CD4-positive, alpha-beta T cell treated with Interleukin-17A for 1 hour (primary cell): ENCODE results near the gene MECR.

ENCODE experiments used
- DNase-seq: peaks from one replicate; pipeline ENCODE4 v3.0.0-alpha.2; 2020

MECR gene

DNA sequence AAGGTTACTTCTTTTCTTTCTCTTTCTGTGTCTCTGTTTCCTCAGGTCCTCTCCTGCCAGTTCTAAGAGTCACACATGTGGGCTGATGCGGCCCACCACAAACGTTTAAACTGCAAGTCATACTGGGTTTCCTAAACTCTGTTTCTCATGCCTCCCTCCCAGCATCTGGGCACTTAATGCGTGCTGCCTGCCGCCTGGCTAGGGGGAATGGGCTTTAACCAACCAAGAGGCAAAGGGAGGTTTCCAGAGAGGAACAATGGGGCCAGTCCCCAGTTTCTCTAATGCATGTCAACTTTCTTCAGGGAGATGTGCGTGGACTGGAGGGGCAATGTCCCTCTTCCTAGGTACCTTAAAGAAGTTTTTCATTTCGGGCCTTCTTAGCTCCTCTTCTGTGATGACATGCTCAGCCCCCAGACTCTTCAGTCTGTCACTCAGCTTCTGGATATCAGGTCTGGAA lies 29.1 kb downstream of the MECR start:
- no peak for DNase-seq

GRCh38 chr1:29200906-29201594 lies 29.7 kb downstream of the MECR start:
- DNase-seq, result no peak

GRCh38 chr1:29197993-29198392 lies 32.7 kb downstream of the MECR start:
- no peak for DNase-seq

- DNase-seq, result peak; percentile 56
Observed at GRCh38 chr1:29197590-29197924, 33.2 kb downstream of the MECR start.

GRCh38 chr1:29196863-29197589 lies 33.7 kb downstream of the MECR start:
- no peak for DNase-seq

- no peak for DNase-seq
Observed at GRCh38 chr1:29195881-29196291, 34.8 kb downstream of the MECR start.

DNA sequence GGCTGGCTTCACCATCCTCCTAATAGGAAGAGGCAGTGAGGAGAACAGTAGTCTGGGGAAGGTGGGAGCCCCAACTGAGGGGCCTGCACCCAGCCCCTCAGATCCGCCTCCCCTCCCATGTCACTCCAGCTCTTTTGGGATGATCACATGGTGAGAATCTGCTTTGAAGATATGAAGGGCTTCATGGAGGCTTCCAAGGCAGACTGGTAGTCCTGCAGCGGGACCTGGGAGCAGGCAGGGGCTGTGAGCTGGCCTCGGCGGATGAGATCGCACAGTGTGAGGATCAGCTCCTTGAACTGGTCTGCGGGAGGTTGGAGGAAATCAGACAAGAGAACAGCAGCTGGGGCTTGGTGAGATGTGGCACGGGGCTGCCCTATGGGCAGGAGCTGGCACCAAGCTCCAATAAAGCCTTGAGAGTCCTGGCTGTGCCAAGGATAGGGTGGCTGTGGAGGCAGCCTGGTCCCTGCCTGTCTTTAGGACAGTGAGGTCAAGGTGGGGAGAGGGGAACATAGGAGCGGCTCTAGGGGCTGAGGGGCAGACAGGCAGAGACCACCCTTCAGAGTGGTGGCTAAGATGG lies 36.8 kb downstream of the MECR start:
- DNase-seq, result no peak

- DNase-seq, result no peak
Observed at GRCh38 chr1:29190718-29191117, 40.0 kb downstream of the MECR start.

GRCh38 chr1:29186707-29187106 lies 44.0 kb downstream of the MECR start:
- DNase-seq, result no peak

DNA sequence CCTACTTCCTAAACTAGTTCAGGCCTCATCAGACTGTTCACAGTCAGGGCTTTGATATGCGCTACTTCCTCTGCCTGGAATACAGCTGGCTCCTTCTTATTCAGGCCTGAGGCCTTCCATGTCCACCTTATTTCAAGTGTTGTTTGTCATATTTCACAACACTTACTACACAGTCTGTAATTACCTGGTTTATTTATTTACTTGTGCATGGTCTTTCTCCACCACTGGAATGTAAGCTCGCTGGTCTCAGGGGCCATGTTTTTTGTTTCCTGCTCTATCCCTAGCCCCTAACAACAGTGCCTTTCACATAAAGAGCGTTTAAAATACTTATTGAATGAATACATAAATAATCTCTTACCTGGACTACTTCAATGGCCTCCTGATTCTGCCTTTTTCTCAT lies 44.5 kb downstream of the MECR start:
- no peak for DNase-seq

- DNase-seq, result no peak
Observed at GRCh38 chr1:29183287-29183686, 47.4 kb downstream of the MECR start.

GRCh38 chr1:29181413-29182225 lies 49.1 kb downstream of the MECR start, which contains the start of gene SRSF4:
Gene SRSF4, minus strand, starts transcription at chr1:29181900. Its CDS starts 148 bp downstream, at chr1:29181752.
- peak; percentile 99 for DNase-seq

DNA sequence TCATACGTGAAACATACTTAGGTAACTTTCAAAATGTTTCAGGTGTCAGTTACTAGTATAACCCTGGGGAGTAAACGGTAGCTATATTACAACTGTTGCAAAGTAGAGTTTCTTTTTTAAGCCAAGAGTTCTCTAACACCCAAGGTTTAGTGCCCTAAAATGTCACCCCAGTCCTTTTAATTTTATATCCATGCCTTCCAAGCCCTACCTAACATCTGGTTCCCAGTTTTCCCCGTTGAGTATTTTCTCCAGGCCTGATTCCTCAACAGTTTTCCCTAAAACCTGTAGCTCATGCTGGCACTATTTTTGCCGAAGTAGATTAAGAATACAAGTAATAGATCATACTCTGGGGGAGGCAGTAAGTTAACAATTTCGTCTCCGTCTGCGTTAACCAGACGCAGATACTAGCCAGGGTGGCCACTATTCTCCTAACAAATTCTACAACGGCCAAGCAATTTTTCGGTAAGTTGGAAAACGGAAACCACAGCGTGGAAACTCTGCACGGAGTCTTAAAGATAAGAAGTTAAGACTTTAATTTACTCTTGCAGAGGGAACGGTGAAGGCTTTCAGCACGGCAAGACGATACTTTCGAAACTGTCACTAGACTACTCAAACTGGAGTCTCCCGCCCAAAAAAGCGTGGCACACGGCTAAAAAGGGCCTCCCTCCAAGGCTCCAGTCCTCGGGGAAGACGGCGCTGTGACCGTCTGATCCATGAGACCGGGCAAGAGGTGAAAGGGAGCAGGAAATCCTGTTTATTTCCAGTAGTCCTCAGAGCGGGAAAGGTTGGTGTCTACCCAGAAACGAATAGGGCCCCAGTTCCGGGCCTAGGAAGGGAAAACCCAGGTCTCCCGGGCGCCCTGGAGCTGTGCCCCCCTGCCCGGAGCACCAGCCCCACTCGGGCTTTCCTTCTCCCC lies 50.0 kb downstream of the MECR start:
- DNase-seq, result no peak

DNA sequence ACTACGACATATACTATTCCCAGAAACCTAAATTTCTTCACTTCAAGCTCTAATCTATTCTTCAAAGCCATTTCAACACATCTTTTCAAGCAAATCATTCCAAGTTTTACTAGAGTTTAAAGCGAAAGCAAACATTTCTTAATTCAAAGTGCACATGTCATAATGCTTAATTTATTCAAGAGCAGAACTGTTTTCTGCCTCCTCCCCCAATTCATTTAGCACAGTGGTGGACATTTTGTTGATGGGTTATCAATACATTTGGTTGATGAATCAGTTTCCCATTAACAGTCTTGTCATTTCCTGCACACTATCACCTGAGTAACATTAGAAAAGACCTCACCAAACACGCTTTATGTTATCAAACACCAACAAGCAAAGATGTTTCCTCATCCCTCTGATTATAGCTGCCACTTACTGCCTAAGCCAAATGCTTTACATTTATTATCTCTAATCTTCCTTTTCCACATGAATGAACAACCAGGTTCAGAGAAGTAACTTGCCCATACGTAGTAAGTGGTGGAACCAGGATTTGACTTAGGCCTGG lies 51.0 kb downstream of the MECR start:
- DNase-seq, result peak; percentile 36

- DNase-seq, result no peak
Observed at GRCh38 chr1:29177022-29177705, 53.6 kb downstream of the MECR start.

GRCh38 chr1:29176576-29176975 lies 54.2 kb downstream of the MECR start:
- no peak for DNase-seq

GRCh38 chr1:29172415-29172939 lies 58.3 kb downstream of the MECR start:
- DNase-seq, result no peak

DNA sequence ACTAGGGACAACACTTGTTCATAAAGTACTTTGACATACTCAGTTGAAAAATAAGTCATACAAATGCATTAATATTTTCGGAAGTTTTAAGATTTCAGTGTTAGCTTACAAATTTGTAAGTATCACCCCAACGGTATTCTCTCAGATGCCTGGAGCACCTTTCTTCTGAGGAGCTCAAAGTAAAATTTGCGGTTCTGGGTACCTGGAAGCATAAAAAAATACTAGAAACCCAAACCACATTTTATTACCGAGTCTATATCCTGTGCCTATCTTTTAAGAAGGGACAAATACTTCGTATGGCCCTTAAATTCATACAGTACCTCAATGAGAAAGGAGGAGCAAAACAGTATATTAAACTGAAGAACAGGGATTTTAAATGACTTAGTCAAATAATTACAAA lies 59.2 kb downstream of the MECR start:
- DNase-seq, result no peak

DNA sequence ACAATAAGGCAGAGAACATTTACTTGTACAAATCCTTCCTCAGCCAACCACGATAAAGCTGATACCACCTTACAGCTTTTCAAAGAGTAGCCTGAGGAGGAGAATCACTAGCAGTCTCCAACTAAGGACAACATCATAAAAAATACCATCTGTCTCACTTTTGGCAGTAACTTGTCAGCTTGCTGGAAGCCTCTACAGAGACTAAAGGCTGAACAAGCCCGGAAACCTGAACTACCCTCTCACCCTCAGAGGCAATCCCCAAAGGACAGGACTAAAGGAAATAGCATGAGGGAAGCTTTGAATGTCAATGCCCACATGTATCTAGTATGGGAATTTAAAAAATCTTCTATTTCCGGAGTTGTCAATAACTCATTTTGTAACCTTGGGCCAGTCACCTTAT lies 59.6 kb downstream of the MECR start:
- no peak for DNase-seq

GRCh38 chr1:29169976-29170375 lies 60.8 kb downstream of the MECR start:
- no peak for DNase-seq

DNA sequence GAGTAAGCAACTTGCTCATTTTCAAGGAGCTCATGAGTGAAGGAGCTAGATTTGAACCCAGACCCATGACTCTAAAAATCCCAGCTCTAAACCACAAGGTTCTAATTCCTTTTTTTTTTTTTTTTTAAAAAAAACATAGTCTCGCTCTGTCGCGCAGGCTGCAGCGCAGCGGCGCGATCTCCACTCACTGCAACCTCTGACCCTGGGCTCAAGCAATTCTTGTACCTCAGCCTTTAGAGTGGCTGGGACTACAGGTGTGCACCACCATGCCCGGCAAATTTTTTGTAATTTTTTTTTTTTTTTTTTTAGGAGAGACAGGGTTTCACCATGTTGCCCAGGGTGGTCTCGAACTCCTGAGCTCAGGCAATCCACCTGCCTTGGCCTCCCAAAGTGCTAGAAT lies 62.8 kb downstream of the MECR start:
- no peak for DNase-seq
